SK-N-SH treated with all-trans-retinoic acid at 6 μM for 48 hours (cell line): ENCODE data around the gene ETV1.

ENCODE experiments used
- ATAC-seq: fragments of 200-7000 bp; cut with Tn5 transposase; 3 replicates; pipeline ENCODE4 v1.9.1; 2020; ENCODE audit warnings: mild to moderate bottlenecking, moderate library complexity
- ARNTL ChIP-seq: fragments of 450-650 bp; formaldehyde crosslinking; IDR thresholded peaks from 2 replicates; pipeline ENCODE4 v1.5.0; 2020; ENCODE audit warnings: low read depth, mild to moderate bottlenecking, moderate library complexity, borderline replicate concordance
- BACH2 ChIP-seq: fragments of 250-450 bp; sonication (Bioruptor Pico); IDR thresholded peaks from 2 replicates; pipeline ENCODE4 v1.9.0; 2021; ENCODE audit warnings: mild to moderate bottlenecking, borderline replicate concordance
- CREB5 ChIP-seq: fragments of 250-450 bp; sonication (Bioruptor Pico); IDR thresholded peaks from 2 replicates; pipeline ENCODE4 v1.5.1; 2020; ENCODE audit warnings: low read depth, mild to moderate bottlenecking, moderate library complexity
- CSDC2 ChIP-seq: fragments of 250-450 bp; sonication (Bioruptor Pico); IDR thresholded peaks from 2 replicates; pipeline ENCODE4 v1.5.0; 2020; ENCODE audit warnings: mild to moderate bottlenecking, moderate library complexity
- CSRNP3 ChIP-seq: fragments of 250-450 bp; sonication (Bioruptor Pico); IDR thresholded peaks from 2 replicates; pipeline ENCODE4 v1.5.1; 2021; ENCODE audit warnings: mild to moderate bottlenecking, moderate library complexity
- ESRRG ChIP-seq: fragments of 250-450 bp; sonication (Bioruptor Pico); IDR thresholded peaks from 2 replicates; pipeline ENCODE4 v1.6.1; 2021; ENCODE audit warnings: mild to moderate bottlenecking
- GLIS3 ChIP-seq: fragments of 250-450 bp; sonication (Bioruptor Pico); IDR thresholded peaks from 2 replicates; pipeline ENCODE4 v1.5.0; 2020; ENCODE audit warnings: mild to moderate bottlenecking, moderate library complexity
- PATZ1 ChIP-seq: fragments of 250-450 bp; sonication (Bioruptor Pico); IDR thresholded peaks from 2 replicates; pipeline ENCODE4 v1.8.0; 2020; ENCODE audit warnings: mild to moderate bottlenecking, moderate library complexity, borderline replicate concordance
- PPARA ChIP-seq: fragments of 250-450 bp; sonication (Bioruptor Pico); IDR thresholded peaks from 2 replicates; pipeline ENCODE4 v1.5.0; 2020; ENCODE audit warnings: mild to moderate bottlenecking, borderline replicate concordance
- SNAI2 ChIP-seq: fragments of 250-450 bp; sonication (Bioruptor Pico); IDR thresholded peaks from 2 replicates; pipeline ENCODE4 v1.5.0; 2020; ENCODE audit warnings: mild to moderate bottlenecking, moderate library complexity
- TSHZ2 ChIP-seq: fragments of 250-450 bp; sonication (Bioruptor Pico); IDR thresholded peaks from 2 replicates; pipeline ENCODE4 v1.5.0; 2020; ENCODE audit warnings: mild to moderate bottlenecking, moderate library complexity
- ZC3H10 ChIP-seq: fragments of 250-450 bp; sonication (Bioruptor Pico); IDR thresholded peaks from 2 replicates; pipeline ENCODE4 v1.5.1; 2021; ENCODE audit warnings: mild to moderate bottlenecking, moderate library complexity
- ZFP30 ChIP-seq: fragments of 450-650 bp; formaldehyde crosslinking; IDR thresholded peaks from 2 replicates; pipeline ENCODE4 v1.5.0; 2022; ENCODE audit warnings: mild to moderate bottlenecking, moderate library complexity
- ZNF70 ChIP-seq: fragments of 450-650 bp; formaldehyde crosslinking; IDR thresholded peaks from 2 replicates; pipeline ENCODE4 v1.5.0; 2020; ENCODE audit warnings: mild to moderate bottlenecking, moderate library complexity

Gene ETV1

GRCh38 chr7:13912715-13913278 is 76.7 kb downstream of the ETV1 start (continued):
- TF ChIP-seq BACH2 (peak; percentile 52; the same call in 1 of the 2 replicates), PATZ1 (CRISPR knock-in tag) (peak; percentile 90; the same call in 1 of the 2 replicates), PPARA (CRISPR knock-in tag) (no peak; the same call in 1 of the 2 replicates), ZNF70 (CRISPR knock-in tag) (0 out of 2 replicates have a peak, but pooled peaks have one; percentile 57), TSHZ2 (peak; percentile 100), SNAI2 (CRISPR knock-in tag) (peak; percentile 89; the same call in 1 of the 2 replicates), GLIS3 (CRISPR knock-in tag) (no peak; the same call in 1 of the 2 replicates)

- ATAC-seq: no peak
- no peak for TF ChIP-seq ZC3H10 (CRISPR knock-in tag)
- TF ChIP-seq TSHZ2: peak; percentile 45; the same call in 1 of the 2 replicates
Measured at GRCh38 chr7:13911909-13912308, 77.6 kb downstream of the ETV1 start.

- no peak for ATAC-seq
- TF ChIP-seq SNAI2 (CRISPR knock-in tag) (no peak), TSHZ2 (no peak), PATZ1 (CRISPR knock-in tag) (no peak), PPARA (CRISPR knock-in tag) (no peak), ARNTL (CRISPR knock-in tag) (no peak), CREB5 (no peak), CSRNP3 (CRISPR knock-in tag) (no peak), ZNF70 (CRISPR knock-in tag) (no peak), CSDC2 (CRISPR knock-in tag) (no peak), ZFP30 (no peak), ESRRG (CRISPR knock-in tag) (no peak)
Measured at GRCh38 chr7:13910805-13911551, 78.5 kb downstream of the ETV1 start.
